K562 (cell line): Measurements from ENCODE around the gene MTA2. TPM values are rescaled to one million over a fixed set of nuclear protein-coding genes. Genes with fewer than 3 reads are reported as not detected.

Experiments used
- ATF3 ChIP-seq, 2 experiments: fragments of 450-650 bp in 1 of 2; sonication (generic) in 1 of 2; formaldehyde crosslinking in 1 of 2; IDR thresholded peaks in 1 of 2; conservative IDR thresholded peaks in 1 of 2; 2 replicates each; pipeline versions ENCODE4 v1.6.1 to v1.8.1; 2016 to 2023; ENCODE audit warnings: mild to moderate bottlenecking in 2 of 2, moderate library complexity in 2 of 2, inconsistent platforms in 1 of 2, missing genetic modification reagents in 1 of 2
- BCOR ChIP-seq: fragments of 450-650 bp; IDR thresholded peaks from 2 replicates; pipeline ENCODE4 v1.6.1; 2016
- CBX2 ChIP-seq: fragments of 200-600 bp; sonication (generic); IDR thresholded peaks from one replicate; pipeline ENCODE4 v1.6.1; 2012; ENCODE audit warnings: mild to moderate bottlenecking, low read length, inconsistent platforms; ENCODE audit not compliant: insufficient read depth, poor library complexity, severe bottlenecking
- EP400 ChIP-seq: fragments of 450-650 bp; IDR thresholded peaks from 2 replicates; pipeline ENCODE4 v1.6.1; 2017; ENCODE audit warnings: antibody characterized with exemption, mild to moderate bottlenecking, moderate library complexity
- FOXJ2 ChIP-seq: fragments of 200-800 bp; sonication (Bioruptor generic); IDR thresholded peaks from 2 replicates; pipeline ENCODE4 v1.6.1; 2016; ENCODE audit warnings: missing genetic modification characterization, missing compliant biosample characterization
- GTF2E2 ChIP-seq: fragments of 200-800 bp; sonication (Bioruptor generic); IDR thresholded peaks from 2 replicates; pipeline ENCODE4 v1.6.1; 2016; ENCODE audit warnings: missing genetic modification characterization, missing compliant biosample characterization
- GTF2F1 ChIP-seq: IDR thresholded peaks from 2 replicates; pipeline ENCODE4 v1.6.1; 2011; ENCODE audit warnings: low read depth, low read length, improper control_type of control experiment
- MEIS2 ChIP-seq: fragments of 450-650 bp; IDR thresholded peaks from 2 replicates; pipeline ENCODE4 v1.6.1; 2014; ENCODE audit warnings: mild to moderate bottlenecking; ENCODE audit not compliant: partially characterized antibody
- NRF1 ChIP-seq, 2 experiments: fragments of 450-650 bp; IDR thresholded peaks in 1 of 2; conservative IDR thresholded peaks in 1 of 2; 2 replicates each; pipeline ENCODE4 v1.6.1; 2014; ENCODE audit warnings: mild to moderate bottlenecking in 2 of 2
- POLR2AphosphoS5 ChIP-seq: IDR thresholded peaks from 2 replicates; pipeline ENCODE4 v1.6.1; 2011; ENCODE audit warnings: mild to moderate bottlenecking, low read depth, low read length, moderate library complexity; ENCODE audit not compliant: control insufficient read depth, insufficient read depth
- POLR2G ChIP-seq: fragments of 200-400 bp; formaldehyde crosslinking; IDR thresholded peaks from 2 replicates; pipeline ENCODE4 v1.6.1; 2017; ENCODE audit warnings: low read depth, mild to moderate bottlenecking, antibody characterized with exemption, low read length, moderate library complexity
- RAD51 ChIP-seq: fragments of 450-650 bp; IDR thresholded peaks from 2 replicates; pipeline ENCODE4 v1.7.1; 2016; ENCODE audit warnings: low read depth, mild to moderate bottlenecking, borderline replicate concordance
- TAF7 ChIP-seq: fragments of 450-650 bp; IDR thresholded peaks from 2 replicates; pipeline ENCODE4 v1.6.1; 2016; ENCODE audit warnings: missing genetic modification characterization, missing compliant biosample characterization
- ZBTB11 ChIP-seq, 3 experiments: fragments of 200-800 bp in 1 of 3; fragments of 250-450 bp in 1 of 3; fragments of 450-650 bp in 1 of 3; sonication (Bioruptor Pico) in 1 of 3; sonication (Bioruptor generic) in 1 of 3; formaldehyde crosslinking in 1 of 3; IDR thresholded peaks; 2 replicates each; pipeline versions ENCODE4 v1.6.1 to v1.8.0; 2016 to 2022; ENCODE audit warnings: mild to moderate bottlenecking in 2 of 3, missing genetic modification characterization in 2 of 3, missing compliant biosample characterization in 1 of 3, moderate library complexity in 1 of 3
- ZNF146 ChIP-seq: IDR thresholded peaks from one replicate; pipeline ENCODE4 v1.6.1; 2018; ENCODE audit warnings: missing compliant biosample characterization; ENCODE audit not compliant: unreplicated experiment
- ZNF518B ChIP-seq: fragments of 250-450 bp; sonication (Bioruptor Pico); IDR thresholded peaks from 2 replicates; pipeline ENCODE4 v1.5.0; 2021; ENCODE audit warnings: mild to moderate bottlenecking, moderate library complexity
- polyA plus RNA-seq, 8 experiments: library from polyadenylated mRNA; depleted of rRNA in 4 of 8; stranded (reverse) in 5 of 8; unstranded in 3 of 8; fragments of >200 nt; fragmentation: Nextera tagmentation in 2 of 8; fragmentation: Illumina TruSeq in 1 of 8; extraction: Ambion mirVana in 2 of 8; extraction: Trizol in 1 of 8; gene quantifications; 2 replicates each; pipeline versions ENCODE4 v1.2.1 to v1.2.3, GENCODE V29; 2011 to 2014; ENCODE audit warnings: inconsistent platforms in 1 of 8, missing spikeins in 1 of 8
- total RNA-seq, 7 experiments: library from RNA; depleted of rRNA in 6 of 7; stranded (reverse); fragments of >200 nt in 6 of 7; fragmentation: Illumina TruSeq in 2 of 7; extraction: Trizol in 2 of 7; gene quantifications; 2 replicates each; pipeline versions ENCODE4 v1.2.1 to v1.2.3, GENCODE V29; 2011 to 2021; ENCODE audit warnings: low replicate concordance in 1 of 7

The MTA2 gene
- total and polyA plus RNA-seq, 9 of the 15 experiments (the other 6 are each of a cell fraction or from before 2014, with no cell fraction given) = 6.2 to 220 (median 172) TPM

GRCh38 chr11:62573592-62574362 is 27.9 kb downstream of the MTA2 start, which contains the start of gene EEF1G (continued):
- TF ChIP-seq POLR2AphosphoS5 = peak; percentile 82; the same call in 1 of the 2 replicates
- peak in 1 of 3 experiments; percentile 68; a peak in 1 of 6 replicates for TF ChIP-seq ZBTB11 (CRISPR knock-in tag; IDR thresholded peaks at IDR 0.05)
- TF ChIP-seq CBX2 = no peak
- TF ChIP-seq NRF1 (conservative IDR thresholded peaks at IDR 0.05 in 1 of 2, IDR thresholded peaks at IDR 0.05 in 1 of 2) = peak; percentile 99
- TF ChIP-seq BCOR = peak; percentile 82
- TF ChIP-seq ZNF518B (CRISPR knock-in tag) = no peak
- no peak for TF ChIP-seq ATF3 (IDR thresholded peaks at IDR 0.05)
- peak; percentile 64; the same call in 1 of the 2 replicates for TF ChIP-seq ATF3 (CRISPR knock-in tag; conservative IDR thresholded peaks at IDR 0.05)
- peak; percentile 100 for TF ChIP-seq TAF7
- TF ChIP-seq EP400 = peak; percentile 91
- peak; percentile 93 for TF ChIP-seq POLR2G
- no peak for TF ChIP-seq ZNF146
- TF ChIP-seq GTF2F1 = peak; percentile 87; the same call in 1 of the 2 replicates
- TF ChIP-seq GTF2E2 (tag) = peak; percentile 83
- TF ChIP-seq MEIS2 = peak; percentile 91
- TF ChIP-seq FOXJ2 (tag) = peak; percentile 72; the same call in 1 of the 2 replicates
- TF ChIP-seq RAD51 = no peak
